Breast epithelium (tissue), 3 donors: ENCODE data around the gene AUH.

Source experiments
- POLR2A ChIP-seq: fragments of 450-650 bp; IDR thresholded peaks from one replicate; pipeline ENCODE4 v1.6.1; 2016; ENCODE audit warnings: antibody characterized with exemption, mild to moderate bottlenecking, moderate library complexity
- TF ChIP-seq, protein P1 (sequence below), 3 donors: fragments of 450-650 bp; IDR thresholded peaks; one replicate each; pipeline ENCODE4 v1.5.1; 2016 to 2017; ENCODE audit warnings: antibody characterized with exemption in 3 of 3, mild to moderate bottlenecking in 3 of 3, moderate library complexity in 3 of 3

DNA sequence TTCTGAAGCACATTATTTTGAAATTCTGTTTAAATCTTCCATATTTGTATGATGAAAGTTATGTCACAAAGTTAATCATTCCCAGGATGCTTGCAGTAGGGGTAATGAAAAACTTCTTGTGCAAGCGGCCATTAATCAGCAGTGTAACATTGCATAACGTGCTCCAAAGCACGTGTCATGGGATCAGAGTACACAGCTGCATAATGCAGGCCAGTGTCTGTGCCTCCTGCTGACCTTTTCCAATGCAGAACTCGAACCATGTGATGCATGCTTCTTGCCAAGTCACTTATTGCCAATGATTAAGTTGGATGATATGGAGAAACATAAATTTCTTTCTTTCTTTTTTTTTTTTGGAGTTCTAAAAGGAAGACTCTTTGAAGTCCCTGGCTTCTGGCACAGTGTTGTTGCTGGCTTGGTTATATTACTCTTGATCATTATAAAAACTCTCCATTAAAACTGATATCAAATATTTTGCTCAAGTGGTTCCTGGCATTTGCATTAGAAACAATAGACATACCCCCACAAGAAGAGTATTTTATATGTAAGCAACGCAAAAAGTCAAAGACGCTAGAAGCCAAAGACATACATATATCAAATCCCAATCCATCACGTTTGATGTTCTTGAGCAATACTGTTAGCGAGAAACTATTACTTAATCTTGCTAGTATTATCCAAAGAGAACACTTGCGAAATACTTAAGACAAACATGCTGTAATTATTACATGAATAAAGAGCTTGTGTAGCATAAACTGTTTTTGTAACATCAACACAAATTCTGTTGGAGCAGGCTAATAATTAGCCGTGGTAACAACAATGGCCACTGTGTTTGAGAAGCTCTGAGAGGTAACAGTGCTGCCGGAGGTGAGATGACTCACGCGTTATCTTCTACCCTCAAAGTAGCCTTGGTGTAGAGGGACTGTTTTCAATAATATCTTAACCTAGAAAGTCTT lies 164.2 kb downstream of the AUH start:
- TF ChIP-seq, protein P1, sequence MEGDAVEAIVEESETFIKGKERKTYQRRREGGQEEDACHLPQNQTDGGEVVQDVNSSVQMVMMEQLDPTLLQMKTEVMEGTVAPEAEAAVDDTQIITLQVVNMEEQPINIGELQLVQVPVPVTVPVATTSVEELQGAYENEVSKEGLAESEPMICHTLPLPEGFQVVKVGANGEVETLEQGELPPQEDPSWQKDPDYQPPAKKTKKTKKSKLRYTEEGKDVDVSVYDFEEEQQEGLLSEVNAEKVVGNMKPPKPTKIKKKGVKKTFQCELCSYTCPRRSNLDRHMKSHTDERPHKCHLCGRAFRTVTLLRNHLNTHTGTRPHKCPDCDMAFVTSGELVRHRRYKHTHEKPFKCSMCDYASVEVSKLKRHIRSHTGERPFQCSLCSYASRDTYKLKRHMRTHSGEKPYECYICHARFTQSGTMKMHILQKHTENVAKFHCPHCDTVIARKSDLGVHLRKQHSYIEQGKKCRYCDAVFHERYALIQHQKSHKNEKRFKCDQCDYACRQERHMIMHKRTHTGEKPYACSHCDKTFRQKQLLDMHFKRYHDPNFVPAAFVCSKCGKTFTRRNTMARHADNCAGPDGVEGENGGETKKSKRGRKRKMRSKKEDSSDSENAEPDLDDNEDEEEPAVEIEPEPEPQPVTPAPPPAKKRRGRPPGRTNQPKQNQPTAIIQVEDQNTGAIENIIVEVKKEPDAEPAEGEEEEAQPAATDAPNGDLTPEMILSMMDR (IDR thresholded peaks at IDR 0.05): peak in 2 of 3 donors; percentile 12 to 39
- no peak for TF ChIP-seq POLR2A
